Medulla oblongata (tissue), 1 donor: Measurements from ENCODE around the gene STAU1.
"Not testable (repeated sequence)": the region's sequence is repeated elsewhere in the genome, so short reads cannot be mapped to it uniquely, and the experiment has no call there.

Source experiments
- DNase-seq: peaks from one replicate; pipeline ENCODE4 v3.0.0-alpha.2; 2015; ENCODE audit errors: extremely low spot score

STAU1 gene

GRCh38 chr20:49165611-49166010 lies 22.5 kb downstream of the STAU1 start:
- DNase-seq: no peak

- DNase-seq: no peak
Measured at GRCh38 chr20:49163696-49164095, 24.4 kb downstream of the STAU1 start.

GRCh38 chr20:49161428-49162152 lies 26.5 kb downstream of the STAU1 start:
- no peak for DNase-seq

DNA sequence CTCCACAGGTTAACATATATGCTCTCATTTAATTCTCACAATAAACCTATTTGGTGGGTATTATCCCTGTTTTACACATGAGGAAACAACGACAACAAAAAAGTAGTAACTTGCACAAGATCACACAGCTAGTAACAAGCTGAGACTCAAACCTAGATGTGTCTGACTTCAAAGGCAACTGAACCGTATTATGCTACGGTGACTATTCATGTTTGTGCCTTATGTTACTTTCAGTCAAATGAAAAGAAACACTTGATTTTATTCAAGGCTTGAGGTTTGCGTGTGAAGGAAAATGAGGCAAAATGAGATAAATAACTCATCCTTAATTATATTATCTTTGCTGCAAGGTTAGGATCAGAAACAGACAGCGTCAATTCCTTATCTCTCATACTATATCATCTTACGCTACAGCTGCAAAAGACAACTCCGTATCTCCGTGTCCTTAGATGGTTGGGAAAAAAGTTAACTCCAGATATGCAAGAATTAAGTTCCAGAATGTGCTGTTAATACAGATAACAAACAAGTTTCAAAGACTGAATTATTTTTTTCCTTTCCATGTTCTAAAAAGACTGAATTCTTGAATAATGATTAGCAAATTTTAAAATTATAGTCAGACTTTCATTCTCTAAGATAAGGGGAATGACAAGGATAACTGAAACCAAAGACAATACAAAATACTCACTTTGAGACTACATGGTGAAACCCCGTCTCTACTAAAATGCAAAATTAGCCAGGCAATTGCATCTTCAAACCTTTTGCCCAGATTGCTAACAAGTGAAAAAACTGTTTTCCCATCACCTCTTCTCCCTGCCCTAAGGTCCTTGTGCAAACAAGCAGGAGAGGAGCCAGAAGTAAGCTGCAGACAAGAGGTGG lies 27.8 kb downstream of the STAU1 start:
- DNase-seq: no peak

GRCh38 chr20:49157146-49157545 lies 31.0 kb downstream of the STAU1 start:
- DNase-seq: no peak

DNA sequence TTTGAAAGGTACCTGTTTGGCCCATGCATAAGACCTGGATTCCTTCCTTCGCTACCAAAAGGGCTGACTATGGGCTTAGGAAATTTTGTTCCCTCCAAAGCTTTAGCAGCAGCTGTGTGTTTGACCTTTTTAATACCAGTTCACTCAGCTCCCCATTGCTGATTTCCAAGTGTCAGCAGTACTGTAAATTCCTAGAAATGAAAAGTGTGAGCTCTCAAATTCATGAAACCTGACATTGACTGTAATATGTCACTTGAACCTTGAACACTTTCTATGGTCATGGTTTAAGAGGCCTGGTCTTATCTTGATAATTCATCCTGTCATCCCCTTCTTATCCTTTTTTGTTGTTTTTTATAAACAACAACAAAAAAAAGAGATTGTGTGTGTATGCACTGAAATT lies 31.7 kb downstream of the STAU1 start:
- no peak for DNase-seq

- DNase-seq: no peak
Measured at GRCh38 chr20:49151436-49151835, 36.7 kb downstream of the STAU1 start.

- DNase-seq: no peak
Measured at GRCh38 chr20:49149281-49150045, 38.7 kb downstream of the STAU1 start.

DNA sequence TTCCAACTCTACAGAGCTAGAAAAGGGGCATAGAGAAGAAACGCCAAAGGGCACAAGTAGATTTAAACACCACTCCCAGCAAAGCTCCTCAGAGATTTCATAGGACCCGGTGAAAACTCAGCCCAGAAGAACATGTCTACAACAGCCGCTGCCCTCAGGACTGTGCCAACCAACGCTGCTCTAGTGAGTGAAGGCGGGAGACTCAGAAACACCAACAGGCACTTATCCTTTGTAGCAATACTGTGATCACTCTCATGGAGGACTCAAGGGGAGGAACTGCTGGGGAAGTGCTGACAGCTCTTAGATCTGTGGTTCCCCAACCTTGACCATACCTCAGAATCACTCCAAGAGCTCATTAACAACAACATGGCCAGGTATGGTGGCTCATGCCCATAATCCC lies 39.5 kb downstream of the STAU1 start:
- DNase-seq: no peak

GRCh38 chr20:49147296-49147695 lies 40.8 kb downstream of the STAU1 start:
- DNase-seq: no peak

DNA sequence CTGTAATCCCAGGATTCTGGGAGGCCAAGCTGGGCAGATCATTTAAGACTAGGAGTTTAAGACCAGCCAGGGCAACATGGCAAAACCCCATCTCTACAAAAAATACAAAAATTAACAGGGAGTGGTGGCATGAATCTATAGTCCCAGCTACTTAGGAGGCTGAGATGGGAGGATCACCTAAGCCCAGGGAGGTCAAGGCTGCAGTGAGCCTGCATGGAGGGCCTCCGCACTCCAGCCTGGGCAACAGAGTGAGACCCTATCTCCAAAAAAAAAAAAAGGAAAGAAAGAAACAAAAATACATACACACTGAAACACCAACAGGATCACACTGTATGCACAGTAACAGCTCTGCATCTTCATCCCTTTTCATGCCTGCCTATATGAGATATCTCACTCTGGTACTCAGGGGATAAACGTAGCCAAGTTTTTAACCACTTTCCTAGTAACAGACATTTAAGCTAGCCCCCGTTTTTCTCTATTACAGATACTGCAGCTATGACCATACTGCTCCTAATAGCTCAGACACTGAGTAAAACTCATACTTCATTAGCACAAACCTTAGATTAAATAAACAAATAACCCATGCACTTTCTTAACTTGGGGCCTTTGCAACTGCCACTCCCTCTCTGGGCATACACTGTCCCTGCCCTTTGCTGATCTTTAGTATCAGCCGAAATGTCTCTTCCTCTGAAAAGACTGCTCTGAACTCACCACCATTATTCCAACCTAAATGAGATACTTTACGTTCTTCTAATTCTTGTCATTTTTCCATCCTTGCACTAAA lies 41.5 kb downstream of the STAU1 start:
- DNase-seq: no peak

DNA sequence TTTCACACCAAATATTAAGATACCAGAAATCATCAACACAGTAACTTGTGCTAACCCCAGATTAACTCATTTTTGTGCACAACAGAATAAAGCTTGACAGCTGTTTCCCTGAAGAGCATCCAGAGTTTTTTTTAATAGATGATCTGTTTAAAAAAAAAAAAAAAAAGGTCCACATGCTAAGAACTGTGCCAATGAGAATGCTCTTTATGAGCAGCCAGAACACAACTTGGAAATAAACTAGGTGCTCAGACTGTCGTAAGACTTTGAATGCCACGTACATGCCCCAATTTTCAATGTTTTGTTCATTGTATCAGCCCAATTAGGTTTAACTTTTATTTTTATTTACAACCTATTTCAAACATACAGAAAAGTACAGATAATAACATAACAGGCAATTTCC lies 47.3 kb downstream of the STAU1 start:
- no peak for DNase-seq

- no peak for DNase-seq
Measured at GRCh38 chr20:49140411-49140810, 47.7 kb downstream of the STAU1 start.

DNA sequence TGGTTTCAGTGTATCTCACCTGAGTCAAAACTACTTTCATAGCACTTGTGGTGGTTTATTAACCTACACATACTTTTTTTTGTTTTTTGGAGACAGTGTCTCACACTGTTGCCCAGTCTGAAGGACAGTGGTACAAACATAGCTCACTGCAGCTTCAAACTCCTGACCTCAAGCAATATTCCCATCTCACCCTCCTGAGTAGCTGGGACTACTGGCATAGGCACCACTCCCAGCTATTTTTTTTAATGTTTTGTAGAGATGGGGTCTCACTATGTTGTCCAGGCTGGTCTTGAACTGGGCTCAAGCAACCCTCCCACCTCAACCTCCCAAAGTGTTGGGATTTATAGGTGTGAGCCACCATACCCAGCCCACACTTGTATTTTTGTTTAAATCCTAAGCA lies 49.7 kb downstream of the STAU1 start:
- DNase-seq: no peak

GRCh38 chr20:49136817-49137571 lies 51.1 kb downstream of the STAU1 start:
- no peak for DNase-seq

GRCh38 chr20:49134797-49135196 lies 53.3 kb downstream of the STAU1 start:
- not testable (repeated sequence) for DNase-seq

GRCh38 chr20:49133571-49133970 lies 54.6 kb downstream of the STAU1 start:
- DNase-seq: no peak

- DNase-seq: peak; percentile 93
Measured at GRCh38 chr20:49132995-49133478, 55.1 kb downstream of the STAU1 start.

DNA sequence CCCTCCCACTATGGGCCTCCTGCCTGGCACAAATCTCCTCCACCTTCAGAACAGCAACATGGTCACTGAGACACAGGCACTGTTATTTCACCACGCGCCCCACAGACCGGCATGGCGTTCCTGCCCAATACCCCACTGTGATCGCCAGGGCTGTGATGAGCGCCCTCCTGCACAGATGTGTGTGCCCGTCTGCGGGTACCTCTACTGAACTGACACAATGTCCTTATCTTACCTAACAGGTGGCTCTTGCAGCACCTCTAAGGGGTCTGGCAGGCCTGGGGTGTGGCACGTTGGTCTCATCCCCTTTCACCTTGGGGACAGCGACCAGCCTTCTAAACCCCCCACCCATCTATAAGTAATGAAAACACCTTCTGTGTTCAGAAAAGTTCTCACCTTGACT lies 64.2 kb downstream of the STAU1 start:
- DNase-seq: no peak

- no peak for DNase-seq
Measured at GRCh38 chr20:49122920-49123319, 65.2 kb downstream of the STAU1 start.

DNA sequence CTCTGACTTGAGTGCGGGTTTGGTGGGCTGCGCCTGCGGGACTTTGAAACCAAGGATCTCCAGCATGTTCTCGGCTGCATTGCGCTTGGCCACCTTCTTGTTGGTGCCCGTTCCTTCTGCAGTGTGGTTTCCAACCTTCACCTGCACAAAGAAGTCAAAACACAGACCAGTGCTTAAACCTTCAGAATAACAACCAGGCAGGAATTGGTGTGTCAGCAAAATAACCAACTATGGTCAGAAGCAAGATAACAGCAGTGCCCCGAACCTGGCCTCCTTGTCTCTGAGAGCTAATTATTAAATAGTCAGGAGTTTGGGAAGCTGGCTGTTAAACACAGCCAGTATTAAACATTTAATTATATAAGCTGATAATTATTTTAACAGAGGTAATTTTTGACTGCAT lies 68.1 kb downstream of the STAU1 start:
- DNase-seq: no peak
